HEK293 (cell line): Measurements from ENCODE around the gene CDK9.

Experiments used
- BCL11A ChIP-seq: fragments of 450-650 bp; formaldehyde crosslinking; IDR thresholded peaks from 2 replicates; pipeline ENCODE4 v1.5.1; 2016; ENCODE audit warnings: low read depth, missing biosample characterization, missing genetic modification characterization
- ELK4 ChIP-seq: IDR thresholded peaks from 2 replicates; pipeline ENCODE4 v1.6.1; 2011; ENCODE audit warnings: mild to moderate bottlenecking, low read depth, low read length, borderline replicate concordance
- TSHZ1 ChIP-seq: fragments of 450-650 bp; formaldehyde crosslinking; IDR thresholded peaks from 2 replicates; pipeline ENCODE4 v1.5.1; 2016; ENCODE audit warnings: missing biosample characterization, missing genetic modification characterization, borderline replicate concordance
- YY1 ChIP-seq: fragments of 450-650 bp; formaldehyde crosslinking; IDR thresholded peaks from 2 replicates; pipeline ENCODE4 v1.5.1; 2018; ENCODE audit warnings: missing biosample characterization, missing genetic modification characterization
- ZBTB11 ChIP-seq: fragments of 450-650 bp; formaldehyde crosslinking; conservative IDR thresholded peaks from 2 replicates; pipeline ENCODE4 v1.5.1; 2016; ENCODE audit warnings: low read depth, missing biosample characterization, missing genetic modification characterization
- ZBTB17 ChIP-seq: fragments of 450-650 bp; formaldehyde crosslinking; IDR thresholded peaks from 2 replicates; pipeline ENCODE4 v1.5.1; 2016; ENCODE audit warnings: missing biosample characterization, missing genetic modification characterization
- ZBTB8A ChIP-seq: fragments of 450-650 bp; formaldehyde crosslinking; IDR thresholded peaks from 2 replicates; pipeline ENCODE4 v1.5.1; 2016; ENCODE audit warnings: missing biosample characterization, missing genetic modification characterization
- ZNF184 ChIP-seq: fragments of 450-650 bp; IDR thresholded peaks from 2 replicates; pipeline ENCODE4 v1.5.1; 2018; ENCODE audit warnings: missing biosample characterization, mild to moderate bottlenecking, missing genetic modification characterization
- ZNF292 ChIP-seq: fragments of 450-650 bp; formaldehyde crosslinking; IDR thresholded peaks from 2 replicates; pipeline ENCODE4 v1.5.1; 2016; ENCODE audit warnings: low read depth, missing biosample characterization, missing genetic modification characterization, borderline replicate concordance
- ZNF501 ChIP-seq: fragments of 450-650 bp; formaldehyde crosslinking; IDR thresholded peaks from 2 replicates; pipeline ENCODE4 v1.5.1; 2016; ENCODE audit warnings: missing biosample characterization, missing genetic modification characterization
- ZNF555 ChIP-seq: fragments of 450-650 bp; formaldehyde crosslinking; conservative IDR thresholded peaks from 2 replicates; pipeline ENCODE4 v1.5.1; 2017; ENCODE audit warnings: missing biosample characterization, mild to moderate bottlenecking, missing genetic modification characterization, inconsistent platforms
- TF ChIP-seq, protein P1 (sequence below): fragments of 450-650 bp; formaldehyde crosslinking; IDR thresholded peaks from 2 replicates; pipeline ENCODE4 v1.5.1; 2016; ENCODE audit warnings: missing biosample characterization, missing genetic modification characterization

- TF ChIP-seq BCL11A (no peak), ZBTB11 (tag by site-specific recombination) (no peak), TSHZ1 (tag by site-specific recombination) (no peak), ELK4 (no peak), ZBTB17 (tag by site-specific recombination) (no peak), ZNF292 (tag by site-specific recombination) (no peak), YY1 (no peak), ZNF184 (tag by site-specific recombination) (no peak), ZNF501 (tag by site-specific recombination) (no peak), ZNF555 (no peak), ZBTB8A (tag by site-specific recombination) (no peak)
- TF ChIP-seq, protein P1, sequence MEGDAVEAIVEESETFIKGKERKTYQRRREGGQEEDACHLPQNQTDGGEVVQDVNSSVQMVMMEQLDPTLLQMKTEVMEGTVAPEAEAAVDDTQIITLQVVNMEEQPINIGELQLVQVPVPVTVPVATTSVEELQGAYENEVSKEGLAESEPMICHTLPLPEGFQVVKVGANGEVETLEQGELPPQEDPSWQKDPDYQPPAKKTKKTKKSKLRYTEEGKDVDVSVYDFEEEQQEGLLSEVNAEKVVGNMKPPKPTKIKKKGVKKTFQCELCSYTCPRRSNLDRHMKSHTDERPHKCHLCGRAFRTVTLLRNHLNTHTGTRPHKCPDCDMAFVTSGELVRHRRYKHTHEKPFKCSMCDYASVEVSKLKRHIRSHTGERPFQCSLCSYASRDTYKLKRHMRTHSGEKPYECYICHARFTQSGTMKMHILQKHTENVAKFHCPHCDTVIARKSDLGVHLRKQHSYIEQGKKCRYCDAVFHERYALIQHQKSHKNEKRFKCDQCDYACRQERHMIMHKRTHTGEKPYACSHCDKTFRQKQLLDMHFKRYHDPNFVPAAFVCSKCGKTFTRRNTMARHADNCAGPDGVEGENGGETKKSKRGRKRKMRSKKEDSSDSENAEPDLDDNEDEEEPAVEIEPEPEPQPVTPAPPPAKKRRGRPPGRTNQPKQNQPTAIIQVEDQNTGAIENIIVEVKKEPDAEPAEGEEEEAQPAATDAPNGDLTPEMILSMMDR (tag by site-specific recombination) = no peak
Observed at GRCh38 chr9:127749090-127749787, 36.6 kb upstream of the CDK9 start.
